Naive thymus-derived CD4-positive, alpha-beta T cell (primary cell): Measurements from ENCODE around the gene EYA2. TPM values are rescaled to one million over a fixed set of nuclear protein-coding genes. Genes with fewer than 3 reads are reported as not detected.
"Not testable (repeated sequence)": the region's sequence is repeated elsewhere in the genome, so short reads cannot be mapped to it uniquely, and the experiment has no call there.

Experiments used
- ATAC-seq: fragments of 150-1000 bp; cut with Tn5 transposase; 2 replicates; pipeline ENCODE4 v1.10.0; 2021; ENCODE audit warnings: mild to moderate bottlenecking, moderate library complexity
- CTCF ChIA-PET: fragments of 350-600 bp; sonication (Branson Sonifier 250); formaldehyde crosslinking; loops from one replicate; lab custom pipeline; 2021; ENCODE audit warnings: antibody characterized with exemption; lab: Charles Lee
- POLR2A ChIA-PET: fragments of 350-600 bp; sonication (Branson Sonifier 250); formaldehyde crosslinking; loops from one replicate; lab custom pipeline; 2021; ENCODE audit warnings: antibody characterized with exemption, inconsistent platforms; lab: Charles Lee
- DNase-seq, 9 donors: peaks; one replicate each; pipeline versions ENCODE4 v3.0.0 to v3.0.0-alpha.2; 2020 to 2022; ENCODE audit warnings: mixed read lengths in 1 of 9
- H3K27ac ChIP-seq: one replicate; pipeline ENCODE4 v1.7.0; 2013; ENCODE audit warnings: mild to moderate bottlenecking, low read depth, low read length, moderate library complexity
- H3K27me3 ChIP-seq, 2 donors: one replicate each; pipeline ENCODE4 v1.7.0; 2013; ENCODE audit warnings: low read length in 2 of 2, mild to moderate bottlenecking in 2 of 2, moderate library complexity in 2 of 2; ENCODE audit not compliant: control insufficient read depth in 2 of 2, insufficient read depth in 2 of 2
- H3K36me3 ChIP-seq, 3 experiments: 1 replicate in 2 of 3; 2 replicates in 1 of 3; pipeline ENCODE4 v1.7.0; 2013; ENCODE audit warnings: low read length in 3 of 3, mild to moderate bottlenecking in 3 of 3, moderate library complexity in 1 of 3; ENCODE audit not compliant: insufficient read depth in 3 of 3, control insufficient read depth in 2 of 3
- H3K4me1 ChIP-seq, 2 donors: one replicate each; pipeline ENCODE4 v1.7.0; 2013; ENCODE audit warnings: low read length in 2 of 2, mild to moderate bottlenecking in 2 of 2, moderate library complexity in 1 of 2; ENCODE audit not compliant: control insufficient read depth in 2 of 2, insufficient read depth in 2 of 2
- H3K4me3 ChIP-seq: 2 replicates; pipeline ENCODE4 v1.7.0; 2013; ENCODE audit warnings: mild to moderate bottlenecking, low read length
- H3K9me3 ChIP-seq, 3 experiments: 1 replicate in 2 of 3; 2 replicates in 1 of 3; pipeline ENCODE4 v1.7.0; 2013; ENCODE audit warnings: low read length in 3 of 3; ENCODE audit not compliant: control insufficient read depth in 2 of 3
- H3K27ac Mint-ChIP-seq, 9 donors: one replicate each; pipeline ENCODE4 v1.8.0; 2020 to 2022; ENCODE audit warnings: mixed read lengths in 9 of 9, mild to moderate bottlenecking in 8 of 9, moderate library complexity in 5 of 9, inconsistent platforms in 2 of 9
- H3K27me3 Mint-ChIP-seq, 5 donors: one replicate each; pipeline ENCODE4 v1.8.0; 2021 to 2022; ENCODE audit warnings: mixed read lengths in 5 of 5, mild to moderate bottlenecking in 1 of 5
- H3K36me3 Mint-ChIP-seq, 5 donors: one replicate each; pipeline ENCODE4 v1.8.0; 2020 to 2022; ENCODE audit warnings: mixed read lengths in 5 of 5, mild to moderate bottlenecking in 3 of 5, inconsistent platforms in 1 of 5
- H3K4me1 Mint-ChIP-seq, 7 donors: one replicate each; pipeline ENCODE4 v1.8.0; 2020 to 2022; ENCODE audit warnings: mixed read lengths in 7 of 7, mild to moderate bottlenecking in 3 of 7, inconsistent platforms in 1 of 7
- H3K4me3 Mint-ChIP-seq, 10 donors: one replicate each; pipeline ENCODE4 v1.8.0; 2020 to 2022; ENCODE audit warnings: mild to moderate bottlenecking in 10 of 10, mixed read lengths in 10 of 10, moderate library complexity in 6 of 10, inconsistent platforms in 2 of 10
- H3K9me3 Mint-ChIP-seq, 11 donors: one replicate each; pipeline ENCODE4 v1.8.0; 2020 to 2022; ENCODE audit warnings: mixed read lengths in 11 of 11, mild to moderate bottlenecking in 4 of 11, inconsistent platforms in 1 of 11, moderate library complexity in 1 of 11
- intact Hi-C, 2 donors: fragments of 100-400 bp; cut with micrococcal nuclease; formaldehyde crosslinking; loops; one replicate each; pipeline ENCODE4 v1.15.1; 2023
- polyA plus RNA-seq, 2 donors: library from polyadenylated mRNA; unstranded; fragments of 300-500 nt; fragmentation: Illumina TruSeq; gene quantifications; one replicate each; pipeline ENCODE4 v1.2.3, GENCODE V29; 2021
- total RNA-seq, 6 experiments: library from RNA in 5 of 6; stranded (reverse) in 5 of 6; gene quantifications; 1 replicate in 5 of 6; 2 replicates in 1 of 6; pipeline ENCODE4 v1.2.3 and lab custom pipeline; 2021 to 2026

The EYA2 gene
- total and polyA plus RNA-seq, 7 experiments from 2014 or later: 0.16 TPM; not detected in 6

GRCh38 chr20:47202733-47203667 lies 308.4 kb downstream of the EYA2 start:
- H3K4me1 Mint-ChIP-seq: peaks cover 0 to 10% (median 4%) of the 10 kb centered on the region in 7 donors
- H3K4me1 ChIP-seq: no peaks in the 10 kb centered on the region
- intact Hi-C loops: no loop called here
- POLR2A ChIA-PET: no interaction called here
- H3K36me3 Mint-ChIP-seq: peaks cover 0 to 5% (median 0%) of the 10 kb centered on the region in 5 donors
- no peaks in the 10 kb centered on the region for H3K27me3 ChIP-seq
- ATAC-seq: no peak
- no peak overlapping the region for H3K4me3 Mint-ChIP-seq
- DNase-seq: no peak
- peaks cover 0 to 2% (median 0%) of the 10 kb centered on the region in 3 experiments for H3K36me3 ChIP-seq
- peaks cover 0 to 3% (median 0%) of the 10 kb centered on the region in 5 donors for H3K27me3 Mint-ChIP-seq
- no peak overlapping the region for H3K27ac ChIP-seq
- no peak overlapping the region for H3K27ac Mint-ChIP-seq
- no peak overlapping the region for H3K4me3 ChIP-seq
- no peaks in the 10 kb centered on the region for H3K9me3 ChIP-seq
- CTCF ChIA-PET: no interaction called here
- peaks cover 0 to 1% (median 0%) of the 10 kb centered on the region in 11 donors for H3K9me3 Mint-ChIP-seq

- intact Hi-C loops: no loop called here
- no peak overlapping the region for H3K27ac Mint-ChIP-seq
- CTCF ChIA-PET: no interaction called here
- no peaks in the 10 kb centered on the region for H3K4me1 ChIP-seq
- no peaks in the 10 kb centered on the region for H3K27me3 ChIP-seq
- no peak overlapping the region for H3K27ac ChIP-seq
- POLR2A ChIA-PET: no interaction called here
- H3K4me1 Mint-ChIP-seq: peaks cover 0 to 7% (median 4%) of the 10 kb centered on the region in 7 donors
- H3K36me3 ChIP-seq: peaks cover 0 to 14% (median 3%) of the 10 kb centered on the region in 3 experiments
- ATAC-seq (no peak), DNase-seq (no peak)
- peaks cover 0 to 3% (median 0%) of the 10 kb centered on the region in 5 donors for H3K27me3 Mint-ChIP-seq
- peaks cover 0 to 1% (median 0%) of the 10 kb centered on the region in 11 donors for H3K9me3 Mint-ChIP-seq
- no peaks in the 10 kb centered on the region for H3K9me3 ChIP-seq
- H3K36me3 Mint-ChIP-seq: peaks cover 0 to 12% (median 1%) of the 10 kb centered on the region in 5 donors
- H3K4me3 Mint-ChIP-seq: no peak overlapping the region
- no peak overlapping the region for H3K4me3 ChIP-seq
Measured at GRCh38 chr20:47204008-47204849, 309.6 kb downstream of the EYA2 start.

GRCh38 chr20:47204850-47205122 lies 310.1 kb downstream of the EYA2 start:
- ATAC-seq, H3K4me1 Mint-ChIP-seq, CTCF ChIA-PET, DNase-seq, H3K9me3 ChIP-seq, H3K27ac Mint-ChIP-seq, H3K27me3 Mint-ChIP-seq, H3K27ac ChIP-seq, H3K4me3 Mint-ChIP-seq, intact Hi-C loops, H3K27me3 ChIP-seq, POLR2A ChIA-PET, H3K4me3 ChIP-seq, H3K9me3 Mint-ChIP-seq, H3K4me1 ChIP-seq: not testable (repeated sequence)
- peaks cover 4 to 19% (median 9%) of the 10 kb centered on the region in 3 experiments for H3K36me3 ChIP-seq
- H3K36me3 Mint-ChIP-seq: peaks cover 0 to 18% (median 7%) of the 10 kb centered on the region in 5 donors

- Histone ChIP-seq H3K4me3 (no peak overlapping the region), H3K4me1 (no peaks in the 10 kb centered on the region), H3K36me3 (peaks cover 7 to 28% (median 15%) of the 10 kb centered on the region in 3 experiments), H3K27me3 (no peaks in the 10 kb centered on the region), H3K9me3 (no peaks in the 10 kb centered on the region), H3K27ac (no peak overlapping the region)
- ATAC-seq (peak; percentile 84), DNase-seq (peak in 5 of 9 donors; percentile 25 to 56 (median 48))
- peaks cover 0 to 7% (median 4%) of the 10 kb centered on the region in 7 donors for H3K4me1 Mint-ChIP-seq
- intact Hi-C loops: no loop called here
- H3K4me3 Mint-ChIP-seq: peak overlapping the region in 1 of 10 donors; percentile 3
- ChIA-PET POLR2A (no interaction called here), CTCF (interaction anchor here (0.5 to 1.1 kb wide), 2 partner anchors 9 to 509 kb away, joined by 3 to 5 read pairs; no protein-coding TSS in a partner anchor)
- H3K36me3 Mint-ChIP-seq: peaks cover 0 to 22% (median 10%) of the 10 kb centered on the region in 5 donors
- peak overlapping the region in 1 of 9 donors; percentile 38 for H3K27ac Mint-ChIP-seq
- H3K27me3 Mint-ChIP-seq: no peaks in the 10 kb centered on the region
- peaks cover 0 to 1% (median 0%) of the 10 kb centered on the region in 11 donors for H3K9me3 Mint-ChIP-seq
Measured at GRCh38 chr20:47205577-47206123, 311.0 kb downstream of the EYA2 start.

- CTCF ChIA-PET: interaction anchor here (1.1 kb wide), 1 partner anchor 10 kb away, joined by 3 read pairs; no protein-coding TSS in a partner anchor
- ATAC-seq, intact Hi-C loops: not testable (repeated sequence)
Measured at GRCh38 chr20:47206552-47206951, 311.9 kb downstream of the EYA2 start.

GRCh38 chr20:47206962-47207641 lies 312.5 kb downstream of the EYA2 start:
- Mint-ChIP-seq H3K27ac (peak overlapping the region in 4 of 9 donors; percentile 8 to 69 (median 24)), H3K4me3 (no peak overlapping the region), H3K27me3 (no peaks in the 10 kb centered on the region), H3K36me3 (peaks cover 0 to 22% (median 10%) of the 10 kb centered on the region in 5 donors), H3K9me3 (peaks cover 0 to 1% (median 0%) of the 10 kb centered on the region in 11 donors), H3K4me1 (peaks cover 0 to 7% (median 4%) of the 10 kb centered on the region in 7 donors)
- DNase-seq (no peak), ATAC-seq (no peak)
- intact Hi-C loops: no loop called here
- Histone ChIP-seq H3K27me3 (no peaks in the 10 kb centered on the region), H3K4me3 (no peak overlapping the region), H3K27ac (no peak overlapping the region), H3K36me3 (peaks cover 7 to 42% (median 18%) of the 10 kb centered on the region in 3 experiments), H3K4me1 (no peaks in the 10 kb centered on the region), H3K9me3 (no peaks in the 10 kb centered on the region)
- ChIA-PET CTCF (interaction anchor here (0.7 kb wide), 1 partner anchor 178 kb away, joined by 4 read pairs; no protein-coding TSS in a partner anchor), POLR2A (no interaction called here)

More at GRCh38 chr20:47206552-47206951, 311.9 kb downstream of the EYA2 start:
- H3K4me1 ChIP-seq, H3K9me3 Mint-ChIP-seq, H3K4me1 Mint-ChIP-seq, H3K9me3 ChIP-seq, H3K27me3 ChIP-seq, H3K4me3 ChIP-seq, POLR2A ChIA-PET, DNase-seq, H3K27me3 Mint-ChIP-seq, H3K27ac ChIP-seq: not testable (repeated sequence)
- peaks cover 0 to 22% (median 10%) of the 10 kb centered on the region in 5 donors for H3K36me3 Mint-ChIP-seq
- peaks cover 7 to 37% (median 18%) of the 10 kb centered on the region in 3 experiments for H3K36me3 ChIP-seq
- H3K27ac Mint-ChIP-seq: peak overlapping the region in 1 of 9 donors; percentile 8
- peak overlapping the region in 1 of 10 donors; percentile 27 for H3K4me3 Mint-ChIP-seq
